ENCODE results near the gene LRG1.

DNA sequence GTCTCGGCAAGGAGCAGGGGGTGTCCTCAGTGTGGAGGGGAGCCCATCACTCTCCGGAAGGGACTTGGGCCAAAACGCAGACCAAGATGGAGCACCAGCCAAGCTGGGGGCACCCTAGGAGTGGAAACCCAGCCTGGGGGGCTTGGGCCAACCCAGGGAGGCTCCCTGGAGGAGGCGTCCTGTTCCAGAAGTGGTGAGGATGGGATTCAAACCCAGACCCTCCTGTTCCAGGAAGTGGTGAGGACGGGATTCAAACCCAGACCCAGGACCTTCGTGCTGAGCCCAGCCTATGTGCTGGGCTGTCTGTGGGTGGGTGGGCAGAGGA is 20.7 kb downstream of the LRG1 start:
- TF ChIP-seq, protein P1, sequence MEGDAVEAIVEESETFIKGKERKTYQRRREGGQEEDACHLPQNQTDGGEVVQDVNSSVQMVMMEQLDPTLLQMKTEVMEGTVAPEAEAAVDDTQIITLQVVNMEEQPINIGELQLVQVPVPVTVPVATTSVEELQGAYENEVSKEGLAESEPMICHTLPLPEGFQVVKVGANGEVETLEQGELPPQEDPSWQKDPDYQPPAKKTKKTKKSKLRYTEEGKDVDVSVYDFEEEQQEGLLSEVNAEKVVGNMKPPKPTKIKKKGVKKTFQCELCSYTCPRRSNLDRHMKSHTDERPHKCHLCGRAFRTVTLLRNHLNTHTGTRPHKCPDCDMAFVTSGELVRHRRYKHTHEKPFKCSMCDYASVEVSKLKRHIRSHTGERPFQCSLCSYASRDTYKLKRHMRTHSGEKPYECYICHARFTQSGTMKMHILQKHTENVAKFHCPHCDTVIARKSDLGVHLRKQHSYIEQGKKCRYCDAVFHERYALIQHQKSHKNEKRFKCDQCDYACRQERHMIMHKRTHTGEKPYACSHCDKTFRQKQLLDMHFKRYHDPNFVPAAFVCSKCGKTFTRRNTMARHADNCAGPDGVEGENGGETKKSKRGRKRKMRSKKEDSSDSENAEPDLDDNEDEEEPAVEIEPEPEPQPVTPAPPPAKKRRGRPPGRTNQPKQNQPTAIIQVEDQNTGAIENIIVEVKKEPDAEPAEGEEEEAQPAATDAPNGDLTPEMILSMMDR (IDR thresholded peaks at IDR 0.05): no peak
- TF ChIP-seq EP300 (IDR thresholded peaks at IDR 0.05) (no peak), POLR2A (IDR thresholded peaks at IDR 0.05) (no peak)

Measured in gastroesophageal sphincter (tissue), 3 donors.